ENCODE measurements around the gene JAML.

- TF ChIP-seq, protein P1, sequence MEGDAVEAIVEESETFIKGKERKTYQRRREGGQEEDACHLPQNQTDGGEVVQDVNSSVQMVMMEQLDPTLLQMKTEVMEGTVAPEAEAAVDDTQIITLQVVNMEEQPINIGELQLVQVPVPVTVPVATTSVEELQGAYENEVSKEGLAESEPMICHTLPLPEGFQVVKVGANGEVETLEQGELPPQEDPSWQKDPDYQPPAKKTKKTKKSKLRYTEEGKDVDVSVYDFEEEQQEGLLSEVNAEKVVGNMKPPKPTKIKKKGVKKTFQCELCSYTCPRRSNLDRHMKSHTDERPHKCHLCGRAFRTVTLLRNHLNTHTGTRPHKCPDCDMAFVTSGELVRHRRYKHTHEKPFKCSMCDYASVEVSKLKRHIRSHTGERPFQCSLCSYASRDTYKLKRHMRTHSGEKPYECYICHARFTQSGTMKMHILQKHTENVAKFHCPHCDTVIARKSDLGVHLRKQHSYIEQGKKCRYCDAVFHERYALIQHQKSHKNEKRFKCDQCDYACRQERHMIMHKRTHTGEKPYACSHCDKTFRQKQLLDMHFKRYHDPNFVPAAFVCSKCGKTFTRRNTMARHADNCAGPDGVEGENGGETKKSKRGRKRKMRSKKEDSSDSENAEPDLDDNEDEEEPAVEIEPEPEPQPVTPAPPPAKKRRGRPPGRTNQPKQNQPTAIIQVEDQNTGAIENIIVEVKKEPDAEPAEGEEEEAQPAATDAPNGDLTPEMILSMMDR (conservative IDR thresholded peaks at IDR 0.05; ENCODE audit: low read length) = no peak
- no peak for TF ChIP-seq EZH2phosphoT487 (IDR thresholded peaks at IDR 0.05; ENCODE audit: borderline replicate concordance)
Measured at GRCh38 chr11:118243161-118243560, 18.4 kb upstream of the JAML start.
